ENCODE data around the gene COL23A1.

COL23A1 gene

GRCh38 chr5:178388386-178389025 is 201.7 kb downstream of the COL23A1 start:
- DNase-seq, result no peak

GRCh38 chr5:178387856-178388190 is 202.4 kb downstream of the COL23A1 start:
- DNase-seq, result no peak

GRCh38 chr5:178387061-178387855 is 202.9 kb downstream of the COL23A1 start:
- no peak for DNase-seq

- no peak for DNase-seq
These were observed 203.8 kb downstream of the COL23A1 start for GRCh38 chr5:178386336-178386931.

- DNase-seq, result no peak
These were observed 204.7 kb downstream of the COL23A1 start for GRCh38 chr5:178385496-178385890.

- DNase-seq, result no peak
These were observed 205.2 kb downstream of the COL23A1 start for GRCh38 chr5:178384816-178385495.

- DNase-seq, result no peak
These were observed 206.0 kb downstream of the COL23A1 start for GRCh38 chr5:178383919-178384815.

- no peak for DNase-seq
These were observed 206.8 kb downstream of the COL23A1 start for GRCh38 chr5:178383301-178383918.

- no peak for DNase-seq
These were observed 207.4 kb downstream of the COL23A1 start for GRCh38 chr5:178382754-178383164.

- no peak for DNase-seq
These were observed 208.1 kb downstream of the COL23A1 start for GRCh38 chr5:178381921-178382695.

- DNase-seq, result no peak
These were observed 209.0 kb downstream of the COL23A1 start for GRCh38 chr5:178381206-178381605.

- DNase-seq, result no peak
These were observed 209.6 kb downstream of the COL23A1 start for GRCh38 chr5:178380541-178381074.

GRCh38 chr5:178380086-178380485 is 210.1 kb downstream of the COL23A1 start:
- DNase-seq, result no peak

- DNase-seq, result no peak
These were observed 211.4 kb downstream of the COL23A1 start for GRCh38 chr5:178378527-178379484.

- DNase-seq, result no peak
These were observed 212.5 kb downstream of the COL23A1 start for GRCh38 chr5:178377583-178378270.

- no peak for DNase-seq
These were observed 213.1 kb downstream of the COL23A1 start for GRCh38 chr5:178376921-178377582.

- no peak for DNase-seq
These were observed 214.8 kb downstream of the COL23A1 start for GRCh38 chr5:178375348-178375747.

- no peak for DNase-seq
These were observed 216.5 kb downstream of the COL23A1 start for GRCh38 chr5:178373711-178374110.
